Measurements from ENCODE around the gene MAGEC3.
"Not testable (repeated sequence)": the region's sequence is repeated elsewhere in the genome, so short reads cannot be mapped to it uniquely, and the experiment has no call there.

MAGEC3 gene, protein sequence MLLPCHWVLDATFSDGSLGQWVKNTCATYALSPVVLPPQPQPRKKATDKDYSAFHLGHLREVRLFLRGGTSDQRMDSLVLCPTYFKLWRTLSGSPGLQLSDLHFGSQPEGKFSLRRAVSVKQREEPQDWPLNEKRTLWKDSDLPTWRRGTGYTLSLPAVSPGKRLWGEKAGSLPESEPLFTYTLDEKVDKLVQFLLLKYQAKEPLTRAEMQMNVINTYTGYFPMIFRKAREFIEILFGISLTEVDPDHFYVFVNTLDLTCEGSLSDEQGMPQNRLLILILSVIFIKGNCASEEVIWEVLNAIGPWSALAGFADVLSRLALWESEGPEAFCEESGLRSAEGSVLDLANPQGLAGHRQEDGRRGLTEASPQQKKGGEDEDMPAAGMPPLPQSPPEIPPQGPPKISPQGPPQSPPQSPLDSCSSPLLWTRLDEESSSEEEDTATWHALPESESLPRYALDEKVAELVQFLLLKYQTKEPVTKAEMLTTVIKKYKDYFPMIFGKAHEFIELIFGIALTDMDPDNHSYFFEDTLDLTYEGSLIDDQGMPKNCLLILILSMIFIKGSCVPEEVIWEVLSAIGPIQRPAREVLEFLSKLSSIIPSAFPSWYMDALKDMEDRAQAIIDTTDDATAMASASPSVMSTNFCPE

DNA sequence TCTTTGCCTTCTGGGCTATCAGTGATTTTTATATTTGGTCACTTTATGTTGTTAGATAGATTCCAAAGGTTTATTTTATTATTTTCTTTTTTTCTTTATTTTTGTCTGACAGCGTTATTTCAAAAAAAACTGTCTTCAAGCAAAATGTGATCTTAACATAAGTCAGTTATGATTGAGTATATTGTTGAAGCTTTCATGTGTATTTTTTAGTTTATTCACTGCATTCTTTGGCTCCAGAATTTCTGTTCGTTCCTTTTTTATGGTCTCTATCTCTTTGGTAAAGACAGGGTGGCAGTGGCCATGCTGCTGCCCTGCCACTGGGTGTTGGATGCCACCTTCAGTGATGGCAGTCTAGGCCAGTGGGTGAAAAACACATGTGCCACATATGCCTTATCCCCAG lies at the start of gene MAGEC3:
TSS of gene MAGEC3 (plus strand) at position 301 of the 400 bp plus-strand sequence. CDS start at position 301, 0 bp downstream.
- H3K4me3 ChIP-seq (ENCODE audit: low read depth, low read length) = no peak within 1 kb of the TSS

DNA sequence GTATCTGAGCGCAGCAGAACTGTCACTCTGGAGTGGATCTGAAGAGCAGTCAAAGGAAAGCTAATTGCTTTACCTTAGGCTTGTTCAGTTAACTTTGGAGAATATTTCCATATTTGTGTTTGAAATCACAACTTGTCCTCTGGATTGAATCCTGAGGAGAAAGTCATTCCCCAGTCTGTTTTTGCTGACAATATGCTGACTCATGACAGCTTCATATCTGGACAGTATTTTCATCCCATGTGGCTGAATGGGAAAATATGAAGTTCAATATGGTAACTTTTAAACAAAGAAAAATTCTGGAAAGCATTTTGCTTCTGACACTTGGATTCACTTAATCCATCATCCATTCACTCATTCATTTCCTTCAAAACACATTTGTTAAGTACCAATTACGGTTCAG lies 46.3 kb upstream of the MAGEC3 start:
- H3K4me3 ChIP-seq (ENCODE audit: low read depth, low read length) = no peak overlapping the region

DNA sequence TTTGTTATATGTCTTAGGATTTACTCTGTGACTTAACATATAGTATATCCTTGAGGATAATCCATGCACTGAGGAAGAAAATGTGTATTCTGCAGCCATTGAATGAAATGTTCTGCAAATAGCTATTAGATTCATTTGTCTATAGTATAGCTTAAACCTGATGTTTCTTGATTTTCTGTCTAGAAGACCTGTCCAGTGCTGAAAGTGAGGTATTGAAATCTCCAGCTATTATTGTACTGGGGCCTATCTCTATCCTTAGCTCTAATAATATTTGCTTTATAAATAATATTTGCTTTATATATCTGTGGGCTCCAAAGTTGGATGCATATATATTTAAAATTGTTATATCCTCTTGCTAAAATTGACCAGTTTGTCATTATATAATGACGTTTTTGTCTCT lies 26.7 kb upstream of the MAGEC3 start:
- H3K4me3 ChIP-seq (ENCODE audit: low read depth, low read length) = no peak overlapping the region

DNA sequence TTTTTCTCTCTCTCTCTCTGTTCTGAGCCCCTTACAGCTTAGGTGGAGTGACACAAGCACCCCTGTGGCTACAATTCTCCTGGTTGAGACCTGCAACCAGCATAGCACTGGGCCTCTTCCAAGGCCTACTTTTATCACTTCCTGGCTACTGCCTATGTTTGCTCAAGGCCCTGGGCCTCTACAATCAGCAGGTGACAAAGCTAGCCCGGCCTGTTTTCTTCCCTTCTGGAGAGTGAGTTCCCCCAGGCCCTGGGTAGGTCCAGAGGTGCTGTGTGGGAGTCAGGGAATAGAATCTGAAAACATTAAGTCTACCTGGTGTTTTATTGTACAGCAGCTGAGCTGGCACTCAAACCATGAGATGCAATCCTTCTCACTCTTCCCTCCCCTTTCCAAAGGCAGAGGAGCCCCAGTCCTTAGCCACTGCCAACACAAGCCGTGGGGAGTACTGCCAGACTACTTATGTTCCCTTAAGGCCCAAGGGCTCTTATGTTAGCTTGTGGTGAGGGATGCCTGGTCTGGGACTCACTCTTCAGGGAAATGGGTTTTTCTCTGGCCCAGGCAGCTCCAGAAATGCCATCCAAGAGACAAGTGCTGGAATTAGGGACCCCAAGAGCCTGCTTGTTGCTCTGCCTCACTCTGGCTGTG lies 23.8 kb upstream of the MAGEC3 start:
- no peak overlapping the region for H3K4me3 ChIP-seq (ENCODE audit: low read depth, low read length)

DNA sequence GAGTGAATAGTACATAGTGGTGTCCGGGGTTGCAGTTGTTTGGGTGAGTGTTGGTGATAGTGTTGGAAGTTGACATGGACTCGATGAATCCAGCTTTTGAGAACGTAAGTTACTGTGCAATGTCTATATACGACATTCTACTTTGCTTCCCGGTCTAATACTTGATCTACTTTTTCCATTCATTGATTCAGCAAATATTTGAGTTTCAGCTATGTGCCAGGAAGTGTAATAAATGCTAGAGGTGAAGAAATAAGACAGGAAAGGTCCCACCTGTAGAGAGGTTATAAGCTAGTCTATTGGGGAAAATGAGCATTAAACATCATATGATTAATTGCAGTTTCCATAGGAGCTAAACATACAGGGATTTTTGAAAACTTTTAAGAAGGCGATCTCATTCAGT lies 22.2 kb upstream of the MAGEC3 start:
- H3K4me3 ChIP-seq (ENCODE audit: low read depth, low read length) = no peak overlapping the region

DNA sequence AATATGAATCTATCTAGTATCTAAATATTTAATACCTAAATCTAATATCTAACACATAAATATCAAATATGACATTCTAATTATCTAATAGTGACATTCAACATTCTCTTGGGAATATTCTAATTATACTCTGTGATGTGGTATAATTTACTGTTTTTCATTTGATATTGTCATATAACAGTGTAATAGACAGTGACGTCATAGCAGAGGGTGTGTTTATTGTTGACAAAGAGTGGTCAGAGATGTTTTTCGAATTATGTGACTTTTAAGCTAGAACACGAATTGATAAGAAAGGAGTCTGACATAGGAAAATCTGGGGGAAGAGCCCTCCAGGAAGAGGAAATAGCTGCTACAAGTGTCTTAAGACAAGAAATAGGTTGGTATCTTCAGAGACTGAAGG lies 5.9 kb upstream of the MAGEC3 start:
- no peak overlapping the region for H3K4me3 ChIP-seq (ENCODE audit: low read depth, low read length)

DNA sequence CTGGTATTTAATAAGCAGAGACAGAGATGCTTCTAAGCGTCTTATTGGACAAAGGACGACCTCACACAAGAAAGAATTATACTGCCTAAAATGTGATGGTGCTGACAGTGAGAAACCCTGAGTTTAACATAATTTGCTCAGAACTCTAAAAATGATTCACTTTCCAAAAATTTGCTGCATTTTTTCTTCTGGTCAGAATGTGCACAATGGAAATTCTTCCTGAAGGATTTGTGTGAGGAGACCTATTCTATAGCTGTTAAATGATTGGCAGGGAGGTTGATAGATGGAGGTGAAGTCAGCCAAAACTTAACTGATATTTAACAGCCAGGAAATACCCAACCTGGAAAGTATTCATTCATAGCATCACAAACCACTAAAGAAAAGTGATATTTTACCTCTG lies 1.7 kb downstream of the MAGEC3 start:
- H3K4me3 ChIP-seq (ENCODE audit: low read depth, low read length) = no peak overlapping the region

DNA sequence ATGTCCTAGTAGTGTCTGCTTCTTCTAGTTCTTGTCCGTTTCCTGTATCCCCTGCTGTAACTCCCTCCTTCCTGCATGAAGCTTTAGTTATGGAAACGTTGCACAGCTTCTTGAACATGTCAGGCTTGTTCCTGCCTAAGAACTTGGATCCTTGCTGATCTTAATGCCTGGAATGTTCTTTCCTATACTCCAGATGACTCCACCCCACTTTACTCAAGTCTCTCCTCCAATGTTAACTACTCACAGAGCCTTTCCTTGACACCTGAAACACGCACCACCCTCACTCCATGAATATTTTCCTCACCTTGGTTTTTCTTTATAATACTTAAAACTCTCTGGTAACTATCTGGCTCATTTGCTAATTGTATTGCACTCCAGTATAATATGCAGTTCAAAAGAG lies 19.4 kb downstream of the MAGEC3 start:
- H3K4me3 ChIP-seq (ENCODE audit: low read depth, low read length) = no peak overlapping the region

DNA sequence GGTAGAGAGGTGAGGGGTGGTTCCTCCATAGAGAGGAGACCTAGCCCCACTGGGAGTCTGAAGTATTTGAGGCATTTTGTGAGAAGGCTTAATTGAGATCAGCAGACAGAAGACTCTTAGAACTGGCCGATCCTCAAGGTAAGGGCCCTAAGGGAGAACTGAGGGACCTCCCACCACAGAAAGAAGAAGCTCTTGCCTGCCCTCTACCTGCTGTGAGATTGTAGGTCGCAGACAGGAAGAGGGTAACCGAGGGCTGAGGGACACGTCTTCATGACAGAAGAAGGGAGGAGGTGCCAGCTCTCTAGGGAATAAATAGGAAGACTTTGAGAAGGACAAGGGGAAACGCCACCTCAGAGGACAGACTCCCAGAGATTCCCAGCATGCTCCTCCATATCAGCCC lies 41.5 kb downstream of the MAGEC3 start:
- no peak overlapping the region for H3K4me3 ChIP-seq (ENCODE audit: low read depth, low read length)

DNA sequence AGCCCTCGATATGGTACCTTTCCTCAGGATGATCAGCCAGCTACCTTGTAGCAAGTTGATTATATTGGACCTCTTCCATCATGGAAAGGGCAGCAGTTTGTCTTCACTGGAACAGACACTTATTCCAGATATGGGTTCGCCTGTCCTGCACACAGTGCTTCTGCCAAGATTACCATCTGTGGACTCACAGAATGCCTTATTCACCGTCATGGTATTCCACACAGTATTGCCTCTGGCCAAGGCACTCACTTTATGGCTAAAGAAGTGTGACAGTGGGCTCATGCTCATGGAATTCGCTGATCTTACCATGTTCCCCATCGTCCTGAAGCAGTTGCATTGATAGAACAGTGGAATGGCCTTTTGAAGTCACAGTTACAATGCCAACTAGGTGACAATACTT lies 50.7 kb downstream of the MAGEC3 start:
- not testable (repeated sequence) for H3K4me3 ChIP-seq (ENCODE audit: low read depth, low read length)

DNA sequence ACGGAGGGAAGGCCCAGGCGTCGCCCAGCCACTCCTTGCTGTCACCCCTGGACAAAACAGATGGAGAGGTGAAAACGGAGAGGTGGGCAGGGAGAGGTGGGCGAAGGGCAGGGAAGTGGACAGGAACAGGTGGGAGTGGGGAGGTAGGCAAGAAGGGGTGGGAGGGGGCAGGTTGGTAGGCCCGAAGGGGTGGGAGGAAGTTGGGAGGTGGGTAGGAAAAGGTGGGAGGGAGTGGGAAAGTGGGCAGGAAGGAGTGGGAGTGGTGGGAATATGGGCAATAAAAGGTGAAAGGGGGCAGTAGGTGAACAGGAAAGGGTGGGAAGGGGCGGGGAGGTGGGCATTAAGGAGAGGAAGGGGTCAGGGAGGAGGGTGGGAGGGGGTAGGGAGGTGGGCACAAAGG lies 56.6 kb downstream of the MAGEC3 start:
- no peak overlapping the region for H3K4me3 ChIP-seq (ENCODE audit: low read depth, low read length)

DNA sequence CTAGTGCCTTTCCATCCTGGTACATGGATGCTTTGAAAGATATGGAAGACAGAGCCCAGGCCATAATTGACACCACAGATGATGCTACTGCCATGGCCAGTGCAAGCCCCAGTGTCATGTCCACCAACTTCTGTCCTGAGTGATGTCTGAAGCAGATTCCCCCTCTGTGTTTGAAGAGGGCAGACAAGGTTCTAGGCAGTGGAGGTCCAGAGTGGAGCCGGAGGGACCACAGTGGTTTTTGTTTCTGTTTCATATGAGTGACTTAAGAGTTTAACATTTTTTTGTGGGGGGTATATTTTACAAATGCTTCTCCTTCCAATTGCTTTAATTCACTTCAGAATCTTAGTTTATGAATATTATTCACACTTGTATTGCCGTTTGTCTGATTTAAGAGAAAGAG lies 59.6 kb downstream of the MAGEC3 start:
- H3K4me3 ChIP-seq (ENCODE audit: low read depth, low read length) = no peak overlapping the region

DNA sequence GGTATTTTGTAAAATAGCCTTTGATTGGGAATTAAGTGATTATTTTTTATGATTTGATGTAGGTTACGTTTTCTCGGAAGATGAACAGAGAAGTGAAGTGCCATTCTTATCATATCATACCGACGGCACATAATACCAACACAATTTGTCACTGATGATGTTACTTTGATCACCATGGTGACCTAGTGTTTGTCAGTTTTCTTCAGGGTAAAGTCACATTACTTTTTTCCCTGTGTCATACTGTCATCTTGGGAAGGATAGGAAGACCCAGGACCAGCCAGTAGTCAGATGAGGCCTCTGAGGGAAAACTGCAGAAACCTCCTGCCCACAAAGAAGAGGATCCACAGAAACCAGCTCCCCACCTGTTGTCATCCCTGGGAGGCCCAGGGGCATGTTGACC lies 64.2 kb downstream of the MAGEC3 start:
- H3K4me3 ChIP-seq (ENCODE audit: low read depth, low read length) = no peak overlapping the region

DNA sequence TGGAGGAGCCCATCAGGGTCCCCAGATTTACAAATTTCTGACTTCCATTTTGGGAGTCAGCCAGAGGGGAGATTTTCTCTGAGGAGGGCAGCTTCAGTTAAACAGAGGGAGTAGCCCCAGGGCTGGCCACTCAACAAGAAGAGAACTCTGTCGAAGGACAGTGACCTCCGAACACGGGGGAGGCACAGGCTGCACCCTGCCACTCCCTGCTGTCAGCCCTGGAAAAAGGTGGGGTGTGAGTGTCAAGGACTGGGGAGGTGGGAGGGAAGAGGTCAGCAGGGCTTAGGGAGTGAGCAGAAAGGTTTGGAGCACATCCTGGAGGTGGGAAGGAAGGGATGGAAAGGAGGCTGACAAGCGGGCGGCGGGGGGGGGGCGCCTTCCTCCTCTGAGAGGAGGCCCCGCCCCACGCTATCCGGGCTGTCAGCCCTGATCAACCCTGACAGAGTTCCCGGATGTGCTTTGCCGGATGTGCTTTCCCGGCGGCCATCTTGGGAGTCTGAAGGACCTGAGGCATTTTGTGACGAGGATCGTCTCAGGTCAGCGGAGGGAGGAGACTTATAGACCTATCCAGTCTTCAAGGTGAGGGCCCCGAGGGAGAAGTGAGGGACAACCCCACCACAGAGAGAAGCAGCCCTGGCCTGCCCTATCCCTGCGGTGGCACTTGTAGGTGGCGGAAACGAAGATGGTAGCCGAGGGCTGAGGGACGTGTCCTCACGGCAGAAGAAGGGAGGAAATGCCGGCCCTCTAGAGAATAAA lies 65.5 kb downstream of the MAGEC3 start, which contains the start of gene MAGEC1:
TSS of gene MAGEC1 (plus strand) at position 495 of the 756 bp plus-strand sequence. CDS start 1,179 bp downstream, outside the sequence.
- no peak within 1 kb of the TSS for H3K4me3 ChIP-seq (ENCODE audit: low read depth, low read length)

DNA sequence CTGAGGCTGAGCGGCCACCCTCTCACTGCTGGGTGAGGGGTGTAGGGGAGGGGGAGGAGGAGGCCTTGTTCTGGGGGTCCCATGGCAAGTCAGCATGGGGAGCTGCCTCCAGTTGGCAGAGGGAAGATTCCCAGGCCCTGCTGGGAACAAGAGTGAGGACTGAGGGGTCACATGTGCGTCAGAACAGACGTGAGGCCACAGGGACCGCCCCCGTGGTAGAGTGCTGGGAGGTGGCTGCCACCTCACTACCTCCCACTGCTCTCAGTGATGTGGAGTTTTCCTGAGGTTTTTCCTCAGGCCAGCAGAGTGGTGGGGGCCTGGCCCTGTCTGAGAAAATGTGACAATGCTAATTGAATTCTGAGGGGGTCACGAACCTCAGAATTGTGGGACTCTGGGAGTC lies 66.1 kb downstream of the MAGEC3 start:
- H3K4me3 ChIP-seq (ENCODE audit: low read depth, low read length) = no peak overlapping the region

DNA sequence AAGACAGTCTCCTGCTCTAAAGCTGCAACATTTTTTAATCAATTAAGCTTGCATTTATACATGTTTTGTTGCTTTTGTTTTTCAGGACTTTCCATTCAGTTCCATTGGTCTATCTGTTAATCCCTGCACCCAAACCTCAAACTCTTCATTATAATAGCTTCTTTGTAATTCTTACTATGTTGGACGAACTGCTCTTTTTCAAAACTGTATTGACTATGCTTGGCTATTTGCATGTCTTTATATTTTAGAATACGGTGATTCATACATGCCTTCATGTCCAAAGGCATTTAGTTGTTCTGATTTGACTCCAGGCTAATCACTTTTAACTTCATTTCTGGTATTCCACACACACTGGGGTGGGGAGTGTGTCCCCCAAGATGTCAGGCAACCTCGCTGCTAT lies 79.7 kb downstream of the MAGEC3 start:
- no peak overlapping the region for H3K4me3 ChIP-seq (ENCODE audit: low read depth, low read length)

DNA sequence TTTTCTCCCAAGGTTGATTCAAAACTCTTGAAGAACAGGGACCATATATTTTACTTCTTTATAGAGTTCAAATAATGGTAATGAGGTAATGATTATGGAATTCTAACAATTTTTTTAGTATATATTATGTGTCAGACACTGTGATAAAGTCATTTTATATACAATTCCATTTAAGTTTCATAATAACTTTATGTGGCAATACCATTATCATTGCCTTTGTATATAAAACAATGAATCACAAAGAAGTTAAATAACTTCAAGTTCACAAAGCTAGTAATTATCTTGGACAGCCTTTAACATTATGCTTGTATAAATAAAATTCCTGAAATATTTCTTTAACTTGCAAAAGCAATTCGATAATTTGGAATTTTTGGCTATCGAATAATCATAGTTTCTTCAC lies 86.2 kb downstream of the MAGEC3 start:
- no peak overlapping the region for H3K4me3 ChIP-seq (ENCODE audit: low read depth, low read length)

DNA sequence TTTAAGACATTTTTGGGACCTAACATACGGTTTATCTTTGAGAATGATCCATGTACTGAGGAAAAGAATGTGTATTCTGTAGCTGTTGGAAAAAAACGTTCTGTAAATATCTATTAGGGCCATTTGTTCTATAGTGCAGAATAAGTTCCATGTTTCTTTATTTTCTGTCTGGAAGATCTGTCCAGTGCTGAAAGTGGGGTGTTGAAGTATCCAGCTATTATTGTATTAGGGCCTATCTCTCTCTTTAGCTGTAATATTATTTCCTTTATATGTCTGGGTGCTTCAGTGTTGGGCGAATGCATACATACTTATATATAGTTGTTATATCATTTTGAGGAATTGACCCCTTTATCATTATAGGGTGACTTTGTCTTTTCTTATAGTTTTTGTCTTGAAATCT lies 90.3 kb downstream of the MAGEC3 start:
- no peak overlapping the region for H3K4me3 ChIP-seq (ENCODE audit: low read depth, low read length)

DNA sequence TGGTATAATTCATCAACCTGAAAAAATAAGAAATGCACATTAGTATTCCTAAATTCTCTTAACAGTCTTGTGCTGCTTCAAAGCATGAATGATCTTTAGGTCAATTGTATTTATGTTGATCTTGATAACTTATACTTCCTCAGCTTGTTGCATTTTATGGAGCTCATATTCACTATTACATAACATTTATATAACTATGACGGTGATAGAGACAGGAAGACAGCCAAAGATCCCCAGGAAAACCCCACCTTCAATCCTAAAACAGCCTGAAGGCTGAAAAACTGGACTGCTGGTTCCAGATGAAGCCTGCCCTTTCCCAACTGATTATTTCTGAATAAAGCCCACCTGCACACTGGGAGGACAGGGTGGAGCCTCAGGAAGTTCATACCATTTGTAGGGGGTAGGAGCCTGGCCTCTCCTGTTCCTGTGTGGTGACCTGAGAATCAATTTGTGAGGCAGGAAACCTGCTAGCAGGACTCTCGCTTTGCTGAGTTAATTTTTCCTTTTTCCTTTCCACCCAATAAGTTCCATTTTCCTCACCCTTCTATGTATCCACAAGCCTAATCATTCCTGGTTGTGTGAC lies 96.0 kb downstream of the MAGEC3 start:
- H3K4me3 ChIP-seq (ENCODE audit: low read depth, low read length) = no peak overlapping the region

DNA sequence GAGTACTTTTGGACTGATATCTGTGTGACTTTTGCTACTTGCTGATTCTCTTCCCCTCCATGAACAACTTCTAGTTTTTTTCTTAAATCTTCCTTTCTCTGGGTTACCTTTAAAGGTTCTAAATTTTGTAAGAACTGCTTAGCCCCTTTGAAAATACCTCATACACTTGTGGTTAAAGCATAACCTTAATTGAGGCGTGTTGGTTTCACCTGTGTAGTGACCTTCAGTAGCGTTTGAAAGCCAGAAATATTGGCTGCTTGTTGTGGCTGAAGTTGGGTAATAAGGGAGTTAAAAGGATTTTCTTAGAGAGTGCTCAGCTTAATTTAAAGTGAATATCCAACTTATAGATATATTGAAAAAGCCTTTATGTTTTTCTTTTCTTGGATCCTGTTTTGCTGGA lies 97.5 kb downstream of the MAGEC3 start:
- H3K4me3 ChIP-seq (ENCODE audit: low read depth, low read length) = no peak overlapping the region

DNA sequence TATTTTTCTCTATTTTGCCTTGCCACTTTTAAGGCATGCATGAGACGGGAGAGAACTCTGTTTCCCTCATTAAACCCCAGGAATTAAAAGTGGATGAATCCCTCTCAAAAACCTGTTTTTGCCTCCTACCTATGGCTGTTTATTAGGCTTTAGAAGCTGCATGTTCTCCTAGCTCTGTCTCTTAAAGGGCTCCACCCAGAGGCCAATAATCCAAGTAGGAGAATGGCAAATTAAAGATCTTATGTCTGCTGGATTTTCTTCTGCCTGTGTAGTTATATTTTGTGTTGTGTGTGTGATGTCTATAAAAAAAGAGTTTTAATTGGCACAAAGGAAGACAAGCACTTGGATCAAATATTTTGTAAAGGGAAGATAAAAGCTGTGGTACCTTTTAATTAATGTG lies 98.0 kb downstream of the MAGEC3 start:
- H3K4me3 ChIP-seq (ENCODE audit: low read depth, low read length) = no peak overlapping the region
